Fibroblast of pulmonary artery (primary cell): ENCODE results near the gene ATP1B4.
"Not testable (repeated sequence)": the region's sequence is repeated elsewhere in the genome, so short reads cannot be mapped to it uniquely, and the experiment has no call there.

Experiments
- DNase-seq: peaks from one replicate; pipeline ENCODE4 v3.0.0-alpha.2; 2010; ENCODE audit warnings: low read depth
- H3K4me3 ChIP-seq: replicated peaks from 2 replicates; pipeline ENCODE4 v1.5.1; 2011; ENCODE audit warnings: low read depth, mild to moderate bottlenecking, control low read depth, low read length, moderate library complexity
- CTCF ChIP-seq: IDR thresholded peaks from 2 replicates; pipeline ENCODE4 v1.5.1; 2011; ENCODE audit warnings: mild to moderate bottlenecking, control low read depth, low read length, inconsistent platforms; ENCODE audit errors: missing control alignments

ATP1B4 gene

GRCh38 chrX:120332394-120332793 lies 29.5 kb upstream of the ATP1B4 start:
- no peak for DNase-seq
- TF ChIP-seq CTCF = no peak

GRCh38 chrX:120334151-120334550 lies 27.7 kb upstream of the ATP1B4 start:
- DNase-seq = no peak
- no peak for TF ChIP-seq CTCF

More at GRCh38 chrX:120332394-120332793, 29.5 kb upstream of the ATP1B4 start:
- H3K4me3 ChIP-seq = no peak overlapping the region

GRCh38 chrX:120334603-120335002 lies 27.3 kb upstream of the ATP1B4 start:
- H3K4me3 ChIP-seq = no peak overlapping the region
- no peak for TF ChIP-seq CTCF
- DNase-seq = no peak

More at GRCh38 chrX:120334151-120334550, 27.7 kb upstream of the ATP1B4 start:
- no peak overlapping the region for H3K4me3 ChIP-seq

GRCh38 chrX:120335289-120335688 lies 26.6 kb upstream of the ATP1B4 start:
- no peak overlapping the region for H3K4me3 ChIP-seq
- TF ChIP-seq CTCF = no peak
- no peak for DNase-seq

GRCh38 chrX:120336899-120337298 lies 25.0 kb upstream of the ATP1B4 start:
- DNase-seq = no peak
- no peak overlapping the region for H3K4me3 ChIP-seq
- no peak for TF ChIP-seq CTCF

- not testable (repeated sequence) for H3K4me3 ChIP-seq, DNase-seq
Observed at GRCh38 chrX:120344566-120344965, 17.3 kb upstream of the ATP1B4 start.

- no peak overlapping the region for H3K4me3 ChIP-seq
- no peak for DNase-seq
- TF ChIP-seq CTCF = no peak
Observed at GRCh38 chrX:120350450-120351138, 11.3 kb upstream of the ATP1B4 start.
